Measurements from ENCODE around the gene SRSF6.
"Not testable (repeated sequence)": the region's sequence is repeated elsewhere in the genome, so short reads cannot be mapped to it uniquely, and the experiment has no call there.

SRSF6 gene

DNA sequence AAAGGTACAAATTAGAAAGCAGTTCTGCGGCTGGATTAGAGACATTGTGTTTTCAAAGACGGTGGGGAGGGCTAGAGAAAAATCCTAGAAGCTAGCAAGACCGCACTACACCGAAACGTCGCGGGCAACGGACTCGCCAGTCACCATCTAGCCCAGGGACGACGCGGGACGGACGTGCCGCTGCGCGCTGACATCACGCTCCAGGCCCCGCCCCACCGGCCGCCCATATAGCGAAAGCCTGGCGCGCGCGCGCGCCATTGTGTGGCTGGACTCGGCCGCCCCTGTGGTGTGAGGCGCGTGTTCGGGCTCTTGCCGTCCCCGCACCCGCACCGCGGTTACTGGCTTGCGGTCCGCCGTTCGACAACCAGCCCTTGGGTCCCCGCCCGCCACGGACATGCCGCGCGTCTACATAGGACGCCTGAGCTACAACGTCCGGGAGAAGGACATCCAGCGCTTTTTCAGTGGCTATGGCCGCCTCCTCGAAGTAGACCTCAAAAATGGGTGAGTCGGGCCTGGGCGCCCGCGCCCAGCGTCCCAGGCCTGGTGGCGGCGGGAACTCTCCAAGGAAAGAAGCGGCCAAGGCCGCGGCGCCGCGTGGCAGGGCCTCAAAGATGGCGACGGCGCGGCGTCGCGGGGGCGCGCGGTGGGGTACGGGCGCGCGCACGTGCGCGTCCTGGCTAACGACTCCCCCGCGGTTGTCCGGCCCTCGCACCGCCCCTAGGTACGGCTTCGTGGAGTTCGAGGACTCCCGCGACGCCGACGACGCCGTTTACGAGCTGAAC, at the start of gene SRSF6:
Gene SRSF6, plus strand, starts transcription at position 257 of the 782 bp plus-strand sequence. Its CDS starts 138 bp downstream, at position 395.
- peak; percentile 89 to 91 for DNase-seq (ENCODE audit: low read depth in 2 of 2)

DNA sequence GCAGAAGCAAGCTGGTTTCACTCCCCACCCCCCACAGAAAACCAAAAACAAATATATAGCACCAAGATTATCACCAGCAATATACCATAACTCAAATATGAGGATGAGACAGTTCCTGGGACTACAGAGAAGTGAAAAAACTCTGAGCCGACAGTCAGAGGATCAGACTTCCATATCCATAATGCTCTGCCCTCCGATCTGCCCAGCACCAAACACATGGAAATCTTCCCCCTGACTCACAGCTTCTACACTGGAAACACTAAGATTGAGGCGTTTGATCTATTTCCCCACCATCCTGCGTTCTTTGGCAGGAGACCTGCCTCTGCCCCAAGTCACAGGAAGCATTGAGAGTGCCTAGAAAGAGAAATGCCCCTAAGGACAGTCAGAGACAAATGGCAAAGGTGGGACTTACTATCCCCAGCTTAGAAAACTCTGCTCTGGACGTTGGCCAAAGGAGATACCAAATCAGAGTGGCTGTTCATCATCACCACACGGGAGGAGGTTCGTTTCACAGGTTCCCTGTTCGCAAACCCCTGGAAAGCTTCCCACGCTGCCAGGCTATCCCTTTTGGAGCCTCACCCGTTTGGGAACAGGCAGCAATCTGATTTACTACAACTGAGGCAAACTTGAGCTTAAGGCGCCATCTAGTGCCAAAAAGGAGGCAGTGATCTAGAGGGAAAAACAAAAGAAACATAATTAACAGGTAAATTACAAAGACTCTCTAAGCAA, 48.7 kb upstream of the SRSF6 start:
- no peak for DNase-seq (ENCODE audit: low read depth in 2 of 2)

DNA sequence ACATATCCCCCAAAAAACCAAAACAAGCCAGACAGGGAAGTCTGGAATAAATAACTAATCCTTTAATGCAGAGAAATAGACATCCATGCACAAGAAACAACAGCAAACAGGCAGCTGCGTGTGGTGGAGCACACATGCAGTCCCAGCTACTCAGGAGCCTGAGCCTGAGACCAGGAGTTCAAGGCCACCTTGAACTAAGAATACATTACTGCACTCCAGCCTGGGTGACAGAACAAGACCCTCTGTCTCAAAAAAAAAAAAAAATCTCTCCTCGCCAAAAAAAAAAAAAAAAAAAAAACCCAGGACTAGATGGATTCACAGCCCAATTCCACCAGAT, 48.2 kb upstream of the SRSF6 start:
- no peak for DNase-seq (ENCODE audit: low read depth in 2 of 2)

DNA sequence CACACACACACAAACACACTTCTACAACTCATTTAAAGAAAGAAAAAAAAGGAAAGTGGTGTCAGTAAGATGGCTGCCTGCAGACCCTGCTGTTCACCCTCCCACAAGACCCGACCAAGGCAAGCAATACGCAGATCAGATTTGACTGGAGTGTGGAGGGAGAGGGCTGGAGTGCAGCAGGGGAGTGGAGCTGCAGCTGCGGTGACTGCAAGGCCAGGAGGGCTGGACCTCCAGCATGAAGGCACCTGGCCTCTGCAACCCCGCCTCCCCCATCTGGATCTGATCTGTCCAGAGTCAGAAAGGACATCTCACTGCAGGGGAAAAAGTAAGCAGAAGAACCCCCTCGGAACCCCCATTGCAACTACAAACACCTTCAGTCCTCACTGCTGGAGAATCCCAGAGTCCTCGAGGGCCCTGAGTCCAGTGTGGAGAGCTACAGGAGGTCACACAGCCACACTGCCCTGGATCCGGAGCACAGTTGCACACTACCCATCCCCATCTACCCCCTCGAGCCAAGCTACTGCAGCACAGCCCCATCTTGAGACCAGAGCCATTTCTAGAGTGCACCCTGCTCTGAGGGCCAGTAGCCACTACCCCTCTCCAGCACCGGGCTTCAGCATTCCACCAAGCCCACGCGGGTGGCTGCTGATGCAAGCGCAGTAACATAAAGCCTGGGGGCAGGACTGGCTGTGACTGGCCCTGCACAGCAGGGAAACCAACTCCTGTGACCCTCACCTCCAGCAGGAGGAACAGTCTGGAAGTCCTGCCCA, 41.9 kb upstream of the SRSF6 start:
- DNase-seq (ENCODE audit: low read depth in 2 of 2), result no peak

DNA sequence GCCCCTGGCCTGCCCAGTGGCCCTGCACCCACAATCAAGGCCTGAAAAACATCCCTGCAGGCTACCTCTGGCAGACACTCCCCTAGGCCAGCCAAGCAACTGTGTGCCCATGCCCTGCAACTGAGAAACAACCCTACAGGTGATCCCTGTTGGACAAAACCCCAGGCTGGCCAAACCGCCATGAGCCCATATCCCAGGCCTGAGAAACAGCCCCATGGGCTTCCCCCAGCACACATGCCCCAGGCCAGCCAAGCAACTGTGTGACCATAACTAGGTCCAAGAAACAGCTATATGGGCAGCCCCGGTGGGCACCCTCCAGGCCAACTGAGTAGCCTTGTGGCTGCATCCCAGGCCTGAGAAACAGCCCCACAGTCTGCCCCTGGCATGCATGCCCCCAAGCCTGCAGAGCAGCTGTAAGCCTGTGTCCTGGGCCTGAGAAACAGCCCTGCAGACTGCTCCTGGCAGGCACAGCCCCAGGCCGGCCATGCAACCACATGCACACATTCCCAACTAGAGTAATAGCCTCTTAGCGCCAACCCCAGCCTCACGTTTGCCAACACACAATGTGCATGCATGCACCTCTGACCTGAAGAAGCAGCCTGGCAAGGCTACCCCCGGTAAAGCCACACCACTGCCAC, 41.0 kb upstream of the SRSF6 start:
- no peak for DNase-seq (ENCODE audit: low read depth in 2 of 2)

DNA sequence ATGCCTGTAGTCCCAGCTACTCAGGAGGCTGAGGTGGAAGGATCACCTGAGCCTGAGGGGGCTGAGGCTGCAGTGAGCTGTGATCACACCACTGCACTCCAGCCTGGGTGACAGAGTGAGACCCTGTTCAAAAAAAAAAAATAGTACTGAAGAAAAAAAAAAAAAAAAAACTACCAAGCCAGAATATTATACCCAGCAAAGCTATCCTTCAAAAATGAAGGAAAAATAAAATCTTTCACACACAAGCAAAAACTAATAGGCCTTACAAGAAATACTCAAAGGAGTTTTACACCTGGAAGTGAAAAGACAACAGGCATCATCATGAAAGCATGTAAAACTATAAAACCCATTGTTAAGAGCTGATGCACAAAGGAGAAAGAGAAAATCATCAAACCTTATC, 37.5 kb upstream of the SRSF6 start:
- DNase-seq (ENCODE audit: low read depth in 2 of 2), result no peak

DNA sequence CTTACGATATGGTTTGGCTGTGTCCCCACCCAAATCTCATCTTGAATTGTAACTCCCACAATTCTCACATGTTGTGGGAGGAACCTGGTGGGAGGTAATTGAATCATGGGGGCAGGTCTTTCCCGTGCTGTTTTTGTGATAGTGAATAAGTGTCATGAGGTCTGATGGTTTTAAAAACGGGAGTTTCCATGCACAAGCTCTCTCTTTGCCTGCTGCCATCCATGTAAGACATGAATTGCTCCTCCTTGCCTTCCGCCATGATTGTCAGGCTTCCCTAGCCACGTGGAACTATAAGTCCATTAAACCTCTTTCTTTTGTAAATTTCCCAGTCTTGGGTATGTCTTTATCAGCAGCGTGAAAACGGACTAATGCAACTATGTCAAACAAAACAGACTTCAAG, 36.8 kb upstream of the SRSF6 start:
- not testable (repeated sequence) for DNase-seq (ENCODE audit: low read depth in 2 of 2)

DNA sequence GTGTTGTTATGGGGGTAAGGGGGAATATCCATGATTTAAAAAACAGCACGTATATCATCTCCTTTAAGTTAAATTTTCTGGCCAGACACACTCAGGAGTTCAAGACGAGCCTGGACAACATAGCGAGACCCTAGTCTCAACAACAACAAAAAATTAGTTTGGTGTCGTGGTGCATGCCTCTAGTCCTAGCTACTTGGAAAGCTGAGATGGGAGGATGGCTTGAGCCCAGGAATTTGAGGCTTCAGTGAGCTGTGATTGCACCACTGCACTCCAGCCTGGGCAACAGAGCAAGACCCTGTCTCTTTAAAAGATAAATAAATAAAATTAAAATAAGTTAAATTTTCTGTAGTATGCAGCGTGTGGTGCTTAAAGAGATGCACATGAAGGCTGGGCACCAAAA, 31.5 kb upstream of the SRSF6 start:
- DNase-seq (ENCODE audit: low read depth in 2 of 2), result no peak

DNA sequence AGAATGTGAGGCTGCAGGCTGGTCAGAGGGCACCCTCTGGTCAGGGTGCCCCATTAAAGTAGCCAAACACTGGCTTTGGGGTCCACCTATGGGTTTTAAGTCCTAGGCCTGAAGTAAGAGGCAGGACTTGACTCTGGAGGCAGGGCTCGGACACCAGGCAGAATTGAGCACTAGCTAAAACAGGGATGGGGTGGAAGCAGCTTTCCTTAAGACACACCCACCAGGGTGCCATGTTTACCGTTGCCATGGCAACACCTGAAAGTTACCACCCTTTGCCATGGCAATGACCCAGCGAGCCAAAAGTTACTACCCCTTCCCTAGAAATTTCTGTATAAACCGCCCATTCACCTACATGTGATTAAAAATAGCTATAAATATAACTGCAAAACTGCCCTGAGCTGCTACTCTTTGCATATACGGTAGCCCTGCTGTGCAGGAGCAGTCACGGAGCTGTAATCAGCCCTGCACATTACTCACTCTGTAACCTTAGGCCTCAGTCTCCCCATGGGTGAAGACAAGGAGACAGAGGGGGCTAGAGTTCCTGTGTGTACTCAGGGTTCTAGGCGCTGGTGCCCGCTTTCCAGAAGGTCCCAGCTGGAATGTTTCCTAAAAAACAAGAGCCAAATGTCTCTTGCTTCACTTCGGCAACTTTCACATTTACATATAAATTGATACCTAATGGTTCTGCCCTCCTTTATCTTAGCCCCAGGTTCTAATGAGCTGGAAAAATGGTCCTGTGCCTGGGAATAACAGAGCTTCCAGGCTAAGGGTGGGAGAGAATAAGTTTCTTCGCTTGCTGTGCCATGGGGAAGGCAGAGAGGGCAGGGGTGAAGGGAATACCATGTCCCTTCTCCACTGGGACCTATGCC, 27.2 kb upstream of the SRSF6 start:
- DNase-seq (ENCODE audit: low read depth in 2 of 2), result no peak

DNA sequence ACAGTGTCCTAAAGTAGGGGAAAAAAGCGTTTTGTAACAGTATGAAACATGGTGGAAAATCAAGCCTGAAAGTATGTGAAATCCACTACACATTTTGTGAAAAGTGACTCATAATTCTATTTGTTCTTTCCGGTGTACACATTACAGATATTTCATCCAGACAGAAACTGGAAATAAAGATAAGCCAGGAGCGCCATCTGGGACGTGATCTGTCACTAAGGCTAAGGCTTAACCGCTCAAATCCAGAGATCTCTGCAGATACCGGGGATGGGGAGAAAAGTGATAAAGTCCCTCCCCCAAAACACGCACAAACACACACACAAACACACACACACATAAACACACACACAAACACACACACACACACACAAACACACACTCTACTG, 26.6 kb upstream of the SRSF6 start:
- DNase-seq (ENCODE audit: low read depth in 2 of 2), result no peak

DNA sequence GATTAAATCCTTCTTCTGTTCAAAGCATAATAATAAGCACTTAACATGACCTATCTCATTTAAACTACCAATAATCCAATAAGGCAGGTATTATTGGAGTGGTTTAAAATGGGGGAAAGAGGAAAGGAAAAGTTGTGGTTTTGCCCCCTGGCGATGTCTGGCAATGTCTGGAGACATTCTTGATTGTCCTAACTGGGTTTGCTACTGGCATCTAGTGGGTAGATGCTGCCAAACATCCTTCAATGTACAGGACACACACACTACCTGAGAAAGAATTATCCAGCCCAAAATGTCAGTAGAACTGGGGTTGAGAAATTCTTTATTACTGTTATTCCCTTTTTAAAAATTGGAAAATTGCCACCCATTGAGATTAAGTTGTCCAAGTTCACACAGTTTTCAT, 25.2 kb upstream of the SRSF6 start:
- no peak for DNase-seq (ENCODE audit: low read depth in 2 of 2)

DNA sequence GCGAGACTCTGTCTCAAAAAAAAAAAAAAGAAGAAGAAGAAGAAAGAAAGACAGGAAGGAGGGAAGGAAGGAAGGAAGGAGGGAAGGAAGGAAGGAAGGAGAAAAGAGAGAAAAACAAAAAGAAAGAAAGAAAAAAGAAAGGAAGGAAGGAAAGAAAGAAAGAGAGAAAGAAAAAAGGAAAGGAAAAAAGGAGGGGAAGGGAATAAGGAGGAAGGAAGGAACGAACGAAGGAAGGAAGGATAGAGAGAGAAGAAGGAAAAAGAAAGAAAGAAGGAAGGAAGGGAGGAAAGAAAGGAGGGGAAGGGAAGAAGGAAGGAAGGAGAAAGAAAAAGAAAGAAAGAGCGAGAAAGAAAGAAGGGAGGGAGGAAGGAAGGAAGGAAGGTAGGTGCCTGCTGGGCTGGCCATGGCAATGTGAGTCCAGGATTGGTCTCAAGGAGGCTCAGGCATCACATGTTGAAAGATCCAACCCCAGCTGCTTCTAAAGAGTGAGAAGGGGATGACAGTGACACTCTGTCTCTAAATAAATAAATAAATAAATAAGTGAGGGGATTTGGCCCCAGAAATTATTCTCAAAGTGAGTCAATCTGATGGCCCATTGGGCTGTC, 24.3 kb upstream of the SRSF6 start:
- DNase-seq (ENCODE audit: low read depth in 2 of 2), result no peak

DNA sequence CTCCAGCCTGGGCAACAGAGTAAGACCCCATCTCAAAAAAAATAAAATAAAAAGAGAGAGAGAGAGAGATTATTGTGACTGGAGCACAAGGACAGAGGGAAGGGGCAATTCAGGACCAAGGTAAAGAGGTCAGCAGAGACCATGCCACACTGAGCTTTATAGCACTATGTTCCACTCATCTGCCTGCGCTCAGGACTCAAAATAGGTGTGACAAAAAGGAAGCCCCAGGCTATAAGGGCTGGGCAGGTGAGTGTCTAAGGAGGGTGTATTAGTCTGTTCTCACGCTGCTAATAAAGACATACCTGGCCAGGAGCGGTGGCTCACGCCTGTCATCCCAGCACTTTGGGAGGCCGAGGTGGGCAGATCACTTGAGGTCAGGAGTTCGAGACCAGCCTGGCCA, 23.1 kb upstream of the SRSF6 start:
- DNase-seq (ENCODE audit: low read depth in 2 of 2), result no peak

DNA sequence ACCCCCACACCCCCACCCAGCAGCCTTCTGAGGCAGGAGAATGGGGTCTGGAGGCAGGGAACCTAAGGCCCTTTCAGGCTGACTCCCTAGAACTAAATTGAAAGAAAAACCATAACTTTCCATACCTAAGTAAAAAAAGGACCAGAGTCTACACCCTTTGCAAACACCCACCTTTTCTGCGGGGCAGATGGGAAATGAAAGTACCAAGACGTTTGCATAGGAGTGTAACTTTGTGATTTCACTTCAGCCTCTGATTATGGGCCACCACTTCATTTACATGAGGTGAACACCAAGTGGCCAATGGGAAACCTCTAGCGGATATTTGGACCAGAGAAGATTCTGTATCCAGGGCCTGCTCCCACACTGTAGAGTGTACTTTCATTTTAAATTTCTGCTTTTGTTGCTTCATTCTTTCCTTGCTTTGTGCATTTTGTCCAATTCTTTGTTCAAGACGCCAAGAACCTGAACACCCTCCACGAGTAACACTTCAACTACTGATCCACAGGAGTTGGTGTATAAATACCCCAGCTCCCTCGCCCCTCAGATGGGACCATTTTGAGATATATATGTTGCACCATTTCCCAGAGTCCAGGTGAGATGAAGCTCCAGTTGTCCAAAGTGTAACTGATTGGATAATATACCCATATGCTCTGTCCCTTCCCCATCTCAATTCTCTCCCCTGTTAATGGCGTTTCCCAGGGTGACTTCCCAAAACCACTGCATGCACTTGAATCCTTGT, 18.9 kb upstream of the SRSF6 start:
- DNase-seq (ENCODE audit: low read depth in 2 of 2), result no peak

DNA sequence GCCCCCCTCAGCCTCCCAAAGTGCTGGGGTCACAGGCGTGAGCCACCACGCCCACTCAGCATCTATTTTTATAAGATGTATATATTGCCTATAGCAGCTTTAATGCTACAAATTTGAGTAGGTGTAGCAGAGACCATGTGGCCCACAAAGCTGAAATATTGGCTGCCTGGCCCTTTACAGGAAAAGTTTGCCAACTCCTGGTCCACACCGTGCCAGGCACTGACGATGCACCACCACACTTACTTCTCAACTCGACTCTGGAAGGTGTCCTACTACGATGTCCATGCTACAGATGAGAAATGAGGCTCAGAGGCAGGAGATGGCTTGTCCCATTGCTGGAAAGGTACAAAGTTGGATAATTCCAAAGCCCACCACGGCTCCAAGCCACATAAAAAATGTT, 17.2 kb upstream of the SRSF6 start:
- no peak for DNase-seq (ENCODE audit: low read depth in 2 of 2)

DNA sequence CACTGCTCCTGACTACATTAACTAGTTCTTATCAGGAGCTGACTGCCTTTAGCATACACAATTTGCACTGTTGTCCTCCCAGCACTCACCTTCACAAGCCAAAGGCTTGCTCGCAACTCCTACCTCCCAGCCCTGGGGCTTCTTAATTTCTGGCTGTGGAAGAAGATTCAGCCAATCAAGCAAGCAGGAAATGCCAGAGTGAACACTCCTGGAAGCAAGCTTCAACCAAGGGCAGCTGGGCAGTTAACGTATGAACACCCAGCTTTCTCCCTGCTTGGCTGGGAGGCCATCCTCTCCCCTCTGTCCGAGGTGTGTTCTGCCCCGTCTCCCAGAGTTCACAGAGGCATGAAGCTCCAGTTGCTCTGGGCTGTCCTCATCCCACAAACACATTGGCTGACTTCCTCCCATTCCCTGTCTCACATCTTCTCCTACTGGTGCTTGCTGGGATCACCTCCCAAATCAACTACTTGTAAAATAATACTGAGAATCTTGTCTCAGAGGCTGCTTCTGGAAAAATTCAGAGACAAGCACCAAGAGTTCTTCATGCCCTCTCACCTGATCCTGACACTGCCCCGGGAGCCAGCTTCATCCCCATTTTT, 15.3 kb upstream of the SRSF6 start:
- DNase-seq (ENCODE audit: low read depth in 2 of 2), result no peak

DNA sequence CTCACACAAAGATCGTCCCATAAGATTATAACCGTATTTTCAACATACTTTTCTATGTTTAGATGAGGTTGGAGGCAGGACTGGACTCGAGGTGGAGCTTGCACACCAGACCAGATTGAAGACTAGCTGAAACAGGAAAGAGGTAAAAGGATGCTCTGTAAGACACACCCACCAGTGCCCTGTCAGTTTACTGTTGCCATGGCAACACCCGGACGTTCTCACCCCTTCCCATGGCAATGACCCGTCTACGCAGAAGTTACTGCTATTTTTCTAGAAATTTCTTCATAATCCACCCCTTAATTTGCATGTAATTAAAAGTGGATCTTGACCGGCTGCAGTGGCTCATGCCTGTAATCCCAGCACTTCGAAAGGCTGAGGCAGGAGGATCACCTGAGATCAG, 13.6 kb upstream of the SRSF6 start:
- no peak for DNase-seq (ENCODE audit: low read depth in 2 of 2)

DNA sequence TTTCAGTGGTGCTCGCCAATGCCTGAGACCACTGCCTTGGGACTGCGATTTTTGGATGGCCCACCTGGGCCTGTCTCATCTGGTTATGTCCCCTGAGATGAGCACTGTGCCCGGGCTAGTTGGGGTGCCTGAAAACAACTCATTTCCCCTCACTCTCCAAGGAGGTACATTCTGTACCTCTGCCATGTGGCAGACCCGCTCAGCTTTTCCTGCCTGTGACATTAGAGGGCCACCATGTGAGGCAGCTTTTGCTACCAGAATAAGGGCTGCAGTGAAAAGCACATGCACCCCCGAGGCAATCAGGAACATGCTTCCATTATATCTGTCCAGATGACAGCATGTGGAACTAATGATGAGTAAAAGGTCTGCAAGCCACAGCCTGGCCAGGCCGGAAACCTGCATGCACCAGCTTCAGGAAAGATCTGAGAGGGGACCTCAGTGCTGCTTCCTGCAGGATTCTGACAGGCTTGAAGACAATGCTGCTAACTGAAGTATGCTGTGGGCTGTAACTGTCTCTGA, 11.3 kb upstream of the SRSF6 start:
- no peak for DNase-seq (ENCODE audit: low read depth in 2 of 2)

DNA sequence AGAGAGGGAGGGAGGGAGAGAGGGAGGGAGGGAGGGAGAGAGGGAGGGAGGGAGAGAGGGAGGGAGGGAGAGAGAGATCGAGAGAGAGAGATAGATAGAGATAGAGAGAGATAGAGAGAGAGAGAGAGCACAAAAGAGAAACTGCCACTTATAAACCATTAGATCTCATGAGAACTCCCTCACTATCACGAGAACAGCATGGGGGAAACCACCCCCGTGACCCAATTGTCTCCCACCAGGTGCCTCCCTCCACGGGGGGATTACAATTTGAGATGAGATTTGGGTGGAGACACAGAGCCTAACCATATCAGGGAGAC, 9.3 kb upstream of the SRSF6 start:
- not testable (repeated sequence) for DNase-seq (ENCODE audit: low read depth in 2 of 2)

Measured in activated CD4-positive, alpha-beta T cell treated with anti-CD3 and anti-CD28 coated beads for 24 hours (primary cell).